SK-N-SH treated with all-trans-retinoic acid at 6 μM for 48 hours (cell line): ENCODE measurements around the gene DDX10.

Experiments used
- GLIS3 ChIP-seq: fragments of 250-450 bp; sonication (Bioruptor Pico); IDR thresholded peaks from 2 replicates; pipeline ENCODE4 v1.5.0; 2020; ENCODE audit warnings: mild to moderate bottlenecking, moderate library complexity
- ISL1 ChIP-seq: fragments of 250-450 bp; sonication (Bioruptor Pico); IDR thresholded peaks from 2 replicates; pipeline ENCODE4 v2.1.2; 2022; ENCODE audit warnings: mild to moderate bottlenecking, moderate library complexity
- RARB ChIP-seq: fragments of 250-450 bp; sonication (Bioruptor Pico); IDR thresholded peaks from 2 replicates; pipeline ENCODE4 v1.8.0; 2021; ENCODE audit warnings: mild to moderate bottlenecking, moderate library complexity
- ZFP3 ChIP-seq: fragments of 250-450 bp; sonication (Bioruptor Pico); IDR thresholded peaks from 2 replicates; pipeline ENCODE4 v1.5.0; 2020; ENCODE audit warnings: mild to moderate bottlenecking, moderate library complexity
- ZFP30 ChIP-seq: fragments of 450-650 bp; formaldehyde crosslinking; IDR thresholded peaks from 2 replicates; pipeline ENCODE4 v1.5.0; 2022; ENCODE audit warnings: mild to moderate bottlenecking, moderate library complexity
- TF ChIP-seq, protein P1 (sequence below): fragments of 250-450 bp; sonication (Bioruptor Pico); IDR thresholded peaks from 2 replicates; pipeline ENCODE4 v1.8.0; 2020; ENCODE audit warnings: mild to moderate bottlenecking, moderate library complexity, borderline replicate concordance
- TF ChIP-seq, protein P2 (sequence below): fragments of 250-450 bp; sonication (Bioruptor Pico); IDR thresholded peaks from 2 replicates; pipeline ENCODE4 v1.8.0; 2021; ENCODE audit warnings: low read depth, mild to moderate bottlenecking, moderate library complexity, borderline replicate concordance

DNA sequence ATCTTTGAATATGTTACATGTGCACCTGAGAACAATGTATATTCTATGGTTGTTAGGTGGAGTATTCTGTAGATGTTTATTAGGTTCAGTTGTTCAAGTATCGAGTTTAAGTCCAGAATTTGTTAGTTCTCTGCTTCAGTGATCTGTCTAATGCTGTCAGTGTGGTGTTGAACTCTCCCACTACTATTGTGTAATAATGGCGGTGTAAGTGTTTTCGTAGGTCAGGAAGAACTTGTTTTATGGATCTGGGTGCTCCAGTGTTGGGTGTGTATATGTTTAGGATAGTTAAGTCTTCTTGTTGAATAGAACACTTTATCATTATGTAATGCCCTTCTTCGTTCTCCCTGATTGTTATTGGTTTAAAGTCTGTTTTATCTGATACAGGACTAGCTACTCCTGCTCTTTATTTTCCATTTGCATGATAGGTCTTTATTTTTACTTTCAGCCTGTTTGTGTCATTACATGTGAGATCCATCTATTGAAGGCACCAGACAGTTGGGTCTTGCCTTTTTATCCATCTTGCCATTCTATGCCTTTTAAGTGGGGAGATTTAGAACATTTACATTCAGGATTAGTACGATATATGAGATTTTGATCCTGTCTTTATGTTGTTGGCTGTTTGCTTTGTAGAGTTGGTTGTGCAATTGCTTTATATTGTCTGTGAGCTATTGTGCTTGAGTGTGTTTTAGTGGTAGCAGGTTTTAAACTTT lies 121.6 kb downstream of the DDX10 start:
- no peak for TF ChIP-seq RARB
- TF ChIP-seq, protein P1, sequence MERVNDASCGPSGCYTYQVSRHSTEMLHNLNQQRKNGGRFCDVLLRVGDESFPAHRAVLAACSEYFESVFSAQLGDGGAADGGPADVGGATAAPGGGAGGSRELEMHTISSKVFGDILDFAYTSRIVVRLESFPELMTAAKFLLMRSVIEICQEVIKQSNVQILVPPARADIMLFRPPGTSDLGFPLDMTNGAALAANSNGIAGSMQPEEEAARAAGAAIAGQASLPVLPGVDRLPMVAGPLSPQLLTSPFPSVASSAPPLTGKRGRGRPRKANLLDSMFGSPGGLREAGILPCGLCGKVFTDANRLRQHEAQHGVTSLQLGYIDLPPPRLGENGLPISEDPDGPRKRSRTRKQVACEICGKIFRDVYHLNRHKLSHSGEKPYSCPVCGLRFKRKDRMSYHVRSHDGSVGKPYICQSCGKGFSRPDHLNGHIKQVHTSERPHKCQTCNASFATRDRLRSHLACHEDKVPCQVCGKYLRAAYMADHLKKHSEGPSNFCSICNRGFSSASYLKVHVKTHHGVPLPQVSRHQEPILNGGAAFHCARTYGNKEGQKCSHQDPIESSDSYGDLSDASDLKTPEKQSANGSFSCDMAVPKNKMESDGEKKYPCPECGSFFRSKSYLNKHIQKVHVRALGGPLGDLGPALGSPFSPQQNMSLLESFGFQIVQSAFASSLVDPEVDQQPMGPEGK, result no peak
- TF ChIP-seq GLIS3 (CRISPR knock-in tag), result no peak
- TF ChIP-seq, protein P2, sequence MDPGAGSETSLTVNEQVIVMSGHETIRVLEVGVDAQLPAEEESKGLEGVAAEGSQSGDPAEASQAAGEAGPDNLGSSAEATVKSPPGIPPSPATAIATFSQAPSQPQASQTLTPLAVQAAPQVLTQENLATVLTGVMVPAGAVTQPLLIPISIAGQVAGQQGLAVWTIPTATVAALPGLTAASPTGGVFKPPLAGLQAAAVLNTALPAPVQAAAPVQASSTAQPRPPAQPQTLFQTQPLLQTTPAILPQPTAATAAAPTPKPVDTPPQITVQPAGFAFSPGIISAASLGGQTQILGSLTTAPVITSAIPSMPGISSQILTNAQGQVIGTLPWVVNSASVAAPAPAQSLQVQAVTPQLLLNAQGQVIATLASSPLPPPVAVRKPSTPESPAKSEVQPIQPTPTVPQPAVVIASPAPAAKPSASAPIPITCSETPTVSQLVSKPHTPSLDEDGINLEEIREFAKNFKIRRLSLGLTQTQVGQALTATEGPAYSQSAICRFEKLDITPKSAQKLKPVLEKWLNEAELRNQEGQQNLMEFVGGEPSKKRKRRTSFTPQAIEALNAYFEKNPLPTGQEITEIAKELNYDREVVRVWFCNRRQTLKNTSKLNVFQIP (CRISPR knock-in tag), result no peak
- TF ChIP-seq ZFP3 (CRISPR knock-in tag), result no peak
- TF ChIP-seq ISL1, result no peak
- TF ChIP-seq ZFP30 (CRISPR knock-in tag), result no peak
